GM15510 (cell line): ENCODE measurements around the gene KCNAB3.
A peak's percentile ranks its signal among the peaks of the same experiment; 100 is the strongest.

Experiments used
- POLR2A ChIP-seq: IDR thresholded peaks from 3 replicates; pipeline ENCODE4 v1.6.1; 2011; ENCODE audit warnings: borderline replicate concordance; ENCODE audit not compliant: insufficient read length; ENCODE audit errors: extremely low read depth

Gene KCNAB3

GRCh38 chr17:7922269-7922844 is 7.3 kb downstream of the KCNAB3 start:
- TF ChIP-seq POLR2A: no peak

DNA sequence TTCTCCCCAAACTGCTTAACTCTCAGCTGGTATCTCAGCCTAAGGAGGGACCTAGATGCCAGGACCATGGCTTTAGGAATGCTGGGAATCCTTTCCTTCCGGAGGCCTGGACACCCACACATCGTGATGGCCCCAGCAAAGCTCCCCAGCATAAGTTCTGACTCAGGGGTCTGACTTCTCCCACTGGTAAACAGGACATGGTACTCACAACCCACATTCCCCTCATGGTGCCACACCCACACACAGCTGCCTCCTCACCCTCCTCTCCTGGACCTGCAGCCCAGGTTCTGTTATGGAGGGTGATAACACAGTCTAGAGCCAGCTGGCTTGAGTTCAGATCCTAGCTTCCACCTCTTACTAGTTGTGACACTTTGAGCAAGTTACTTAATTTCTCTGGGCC is 12.8 kb downstream of the KCNAB3 start:
- no peak for TF ChIP-seq POLR2A

GRCh38 chr17:7916385-7916682 is 13.3 kb downstream of the KCNAB3 start:
- no peak for TF ChIP-seq POLR2A

GRCh38 chr17:7915611-7916384 is 13.9 kb downstream of the KCNAB3 start, which contains the start of gene RNF227:
Gene RNF227 (minus strand): TSS chr17:7916289. CDS start chr17:7916195, 94 bp downstream.
- peak; percentile 65 for TF ChIP-seq POLR2A

DNA sequence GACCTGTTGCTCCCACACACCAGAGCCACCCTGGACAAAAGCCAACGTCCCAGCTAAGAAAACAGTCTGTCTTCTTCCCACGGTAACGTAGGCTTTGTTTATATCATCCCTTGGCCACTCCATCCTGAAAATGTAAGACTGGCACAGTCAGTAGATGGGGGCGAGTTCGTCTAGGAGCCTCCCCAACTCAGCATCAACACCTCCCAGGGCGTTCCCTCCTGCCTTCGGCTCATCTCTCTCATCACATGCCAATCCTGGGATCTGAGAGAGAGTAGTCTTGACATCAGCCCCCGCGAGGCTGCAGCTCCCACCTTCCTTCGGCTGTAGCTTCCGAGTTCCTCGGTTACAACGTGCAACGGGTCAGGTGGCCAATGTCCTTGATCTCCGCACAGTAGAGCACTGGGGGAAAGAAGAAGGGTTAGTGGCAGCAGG is 14.5 kb downstream of the KCNAB3 start:
- TF ChIP-seq POLR2A: no peak

- no peak for TF ChIP-seq POLR2A
Observed at GRCh38 chr17:7912927-7913524, 16.6 kb downstream of the KCNAB3 start.

DNA sequence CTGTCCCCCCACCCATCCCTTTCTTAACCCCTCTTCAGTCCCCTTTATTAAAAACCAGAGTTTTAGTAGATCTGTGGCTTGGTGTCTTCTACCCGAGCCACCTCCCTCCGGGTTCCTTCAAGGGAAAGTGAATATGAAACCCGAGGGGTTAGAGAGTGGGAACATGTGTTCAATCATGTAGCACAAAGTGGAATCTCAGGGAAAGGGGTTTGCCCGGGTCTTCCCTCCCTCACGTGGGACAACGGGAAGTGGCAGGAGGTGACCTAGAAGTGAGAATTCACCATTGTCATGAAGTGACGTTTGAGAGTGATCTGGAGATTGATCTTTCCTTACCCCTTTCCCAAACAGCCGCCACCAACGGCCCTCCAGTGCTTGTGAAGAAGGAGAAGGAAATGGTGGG is 18.5 kb downstream of the KCNAB3 start:
- TF ChIP-seq POLR2A: no peak

- no peak for TF ChIP-seq POLR2A
Observed at GRCh38 chr17:7910711-7911110, 18.9 kb downstream of the KCNAB3 start.

DNA sequence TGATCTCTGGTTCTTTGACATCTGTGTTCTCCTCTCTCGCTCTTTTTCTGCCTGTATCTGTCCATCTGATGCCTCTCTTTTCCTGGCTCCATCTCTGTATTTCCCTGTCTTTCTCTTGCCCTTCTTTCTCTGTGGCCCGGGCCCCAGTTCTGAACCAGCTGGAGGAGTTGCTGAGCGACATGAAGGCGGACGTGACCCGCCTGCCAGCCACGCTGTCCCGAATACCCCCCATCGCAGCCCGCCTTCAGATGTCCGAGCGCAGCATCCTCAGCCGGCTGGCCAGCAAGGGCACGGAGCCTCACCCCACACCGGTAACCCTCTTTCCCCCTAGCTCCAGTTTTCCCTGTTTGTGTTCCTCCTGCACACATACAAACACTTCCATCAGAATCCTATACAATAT is 19.4 kb downstream of the KCNAB3 start:
- no peak for TF ChIP-seq POLR2A

DNA sequence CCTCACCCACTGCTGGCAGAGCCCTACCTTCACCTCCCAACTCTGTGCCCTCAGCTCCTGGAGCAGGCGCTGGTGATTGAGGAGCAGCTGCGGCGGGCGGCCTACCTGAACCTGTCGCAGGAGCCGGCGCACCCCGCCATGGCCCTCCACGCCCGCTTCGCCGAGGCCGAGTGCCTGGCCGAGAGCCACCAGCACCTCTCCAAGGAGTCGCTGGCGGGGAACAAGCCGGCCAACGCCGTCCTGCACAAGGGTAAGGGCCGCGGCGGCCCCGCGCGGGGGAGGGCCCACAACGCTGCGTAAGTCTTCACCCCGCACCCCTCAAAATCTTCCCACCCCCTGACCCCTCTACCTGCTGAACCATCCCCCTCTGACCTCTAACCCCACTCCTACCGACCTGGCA is 20.6 kb downstream of the KCNAB3 start:
- TF ChIP-seq POLR2A: no peak

DNA sequence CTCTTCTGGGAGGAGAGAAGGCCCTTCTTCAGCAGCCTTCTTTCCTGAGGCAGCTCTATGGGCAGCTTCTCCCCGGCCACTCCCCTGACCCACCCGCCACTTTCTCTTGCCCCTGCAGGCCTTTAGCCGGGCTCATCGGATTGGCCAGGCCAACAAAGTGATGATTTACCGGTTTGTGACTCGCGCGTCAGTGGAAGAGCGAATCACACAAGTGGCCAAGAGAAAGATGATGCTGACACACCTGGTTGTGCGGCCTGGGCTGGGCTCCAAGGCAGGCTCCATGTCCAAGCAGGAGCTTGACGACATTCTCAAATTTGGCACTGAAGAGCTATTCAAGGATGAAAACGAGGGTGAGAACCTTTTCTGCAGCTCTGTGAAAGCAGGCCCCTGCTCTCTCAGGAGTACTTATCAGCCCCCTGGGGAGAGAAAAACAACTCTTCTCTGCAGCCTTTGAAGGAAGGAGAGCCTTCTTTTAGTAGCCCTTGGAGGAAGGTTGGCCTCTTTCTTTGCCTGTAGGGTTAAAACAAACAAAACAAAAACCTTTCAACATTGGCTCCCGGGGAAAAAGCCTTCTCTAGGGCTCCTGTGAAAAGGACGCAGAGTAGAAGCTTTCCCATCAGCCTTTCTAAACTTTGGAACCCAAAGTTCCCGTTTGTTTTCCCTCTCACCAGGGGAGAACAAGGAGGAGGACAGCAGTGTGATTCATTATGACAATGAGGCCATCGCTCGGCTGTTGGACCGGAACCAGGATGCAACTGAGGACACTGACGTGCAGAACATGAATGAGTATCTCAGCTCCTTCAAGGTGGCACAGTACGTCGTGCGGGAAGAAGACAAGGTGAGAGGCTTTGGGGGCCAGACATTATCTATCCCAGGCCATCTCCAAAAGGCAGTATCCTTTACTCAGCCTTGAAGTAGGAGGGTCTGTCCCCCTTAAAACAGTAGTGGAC is 26.2 kb downstream of the KCNAB3 start:
- TF ChIP-seq POLR2A: no peak

GRCh38 chr17:7897773-7898172 is 31.9 kb downstream of the KCNAB3 start:
- TF ChIP-seq POLR2A: no peak

GRCh38 chr17:7897090-7897489 is 32.6 kb downstream of the KCNAB3 start:
- no peak for TF ChIP-seq POLR2A

- no peak for TF ChIP-seq POLR2A
Observed at GRCh38 chr17:7894866-7895265, 34.8 kb downstream of the KCNAB3 start.

DNA sequence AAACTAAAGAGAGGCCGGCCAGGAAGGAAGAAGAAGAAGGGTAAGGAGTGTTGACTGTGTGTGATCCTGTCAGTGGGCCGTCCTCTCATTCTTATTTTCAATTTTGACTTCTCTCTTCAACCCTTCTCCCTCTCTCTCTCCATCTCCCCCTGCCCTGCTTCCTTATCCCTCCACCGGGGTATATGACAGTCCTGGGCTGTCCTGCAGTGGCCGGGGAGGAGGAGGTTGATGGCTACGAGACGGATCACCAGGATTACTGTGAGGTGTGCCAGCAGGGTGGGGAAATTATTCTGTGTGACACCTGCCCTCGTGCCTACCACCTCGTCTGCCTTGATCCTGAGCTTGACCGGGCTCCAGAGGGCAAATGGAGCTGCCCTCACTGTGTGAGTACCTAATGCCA is 35.4 kb downstream of the KCNAB3 start:
- TF ChIP-seq POLR2A: no peak
